IMR-90 (cell line): ENCODE results near the gene FAM234A. TPM values are rescaled to one million over a fixed set of nuclear protein-coding genes. Genes with fewer than 3 reads are reported as not detected.

Experiments
- ATAC-seq: fragments of 200-7000 bp; cut with Tn5 transposase; 2 replicates; pipeline ENCODE4 v1.9.1; 2020; ENCODE audit warnings: low read depth, mild to moderate bottlenecking, moderate library complexity
- BruUV-seq: library from RNA; stranded (reverse); fragments of 400-500 nt; replicated peaks from 2 replicates; lab custom pipeline; 2021; lab: Mats Ljungman, UMichigan
- CTCF ChIA-PET: fragments of 300-600 bp; formaldehyde crosslinking; extraction: SDS; loops from one replicate; lab custom pipeline; 2021; ENCODE audit warnings: antibody characterized with exemption; lab: Yijun Ruan, JAX
- POLR2A ChIA-PET: fragments of 300-600 bp; sonication (Branson Sonifier 250); formaldehyde crosslinking; loops from one replicate; lab custom pipeline; 2022; ENCODE audit warnings: antibody characterized with exemption; ENCODE audit not compliant: unreplicated experiment; lab: Charles Lee
- DNase-seq: peaks from one replicate; pipeline ENCODE4 v3.0.0; 2013
- H2AFZ ChIP-seq: replicated peaks from 2 replicates; pipeline ENCODE3; 2013; ENCODE audit warnings: low read length, mild to moderate bottlenecking; ENCODE audit not compliant: poor library complexity
- H2AK5ac ChIP-seq: 2 replicates; pipeline ENCODE4 v1.6.1; 2013; ENCODE audit warnings: low read depth, low read length, inconsistent platforms
- H2AK9ac ChIP-seq: replicated peaks from 2 replicates; pipeline ENCODE3; 2013; ENCODE audit warnings: mild to moderate bottlenecking, low read depth, low read length, moderate library complexity; ENCODE audit not compliant: poor library complexity
- H2BK120ac ChIP-seq: 2 replicates; pipeline ENCODE4 v1.6.1; 2013; ENCODE audit warnings: low read depth, low read length, inconsistent platforms
- H2BK15ac ChIP-seq: 3 replicates; pipeline ENCODE4 v1.6.1; 2013; ENCODE audit warnings: low read depth, low read length, inconsistent platforms
- H2BK20ac ChIP-seq: 2 replicates; pipeline ENCODE4 v1.6.1; 2013; ENCODE audit warnings: low read depth, mild to moderate bottlenecking, inconsistent platforms, low read length, moderate library complexity
- H2BK5ac ChIP-seq: 2 replicates; pipeline ENCODE4 v1.6.1; 2013; ENCODE audit warnings: mild to moderate bottlenecking, low read depth, low read length, inconsistent platforms; ENCODE audit not compliant: poor library complexity, severe bottlenecking
- H3K14ac ChIP-seq: replicated peaks from 2 replicates; pipeline ENCODE4 v1.6.1; 2013; ENCODE audit warnings: low read depth, low read length, inconsistent platforms
- H3K18ac ChIP-seq: 2 replicates; pipeline ENCODE4 v1.6.1; 2013; ENCODE audit warnings: low read depth, low read length, control low read depth
- H3K23ac ChIP-seq: 2 replicates; pipeline ENCODE4 v1.6.1; 2013; ENCODE audit warnings: low read depth, low read length, inconsistent platforms
- H3K27ac ChIP-seq: 2 replicates; pipeline ENCODE4 v1.5.1; 2013; ENCODE audit warnings: mild to moderate bottlenecking, control low read depth, low read length; ENCODE audit not compliant: insufficient read depth
- H3K27me3 ChIP-seq: 2 replicates; pipeline ENCODE4 v1.6.1; 2013; ENCODE audit warnings: low read length; ENCODE audit not compliant: control insufficient read depth, insufficient read depth
- H3K36me3 ChIP-seq: 2 replicates; pipeline ENCODE4 v1.6.1; 2013; ENCODE audit warnings: low read length, mixed read lengths; ENCODE audit not compliant: control insufficient read depth, insufficient read depth
- H3K4ac ChIP-seq: 2 replicates; pipeline ENCODE4 v1.6.1; 2013; ENCODE audit warnings: low read depth, low read length, inconsistent platforms
- H3K4me1 ChIP-seq: 2 replicates; pipeline ENCODE4 v1.6.1; 2013; ENCODE audit warnings: low read length, mixed read lengths; ENCODE audit not compliant: control insufficient read depth, insufficient read depth
- H3K4me2 ChIP-seq: 2 replicates; pipeline ENCODE4 v1.6.1; 2013; ENCODE audit warnings: low read depth, mild to moderate bottlenecking, control low read depth, low read length, moderate library complexity
- H3K4me3 ChIP-seq: 2 replicates; pipeline ENCODE4 v1.5.1; 2013; ENCODE audit warnings: low read depth, mild to moderate bottlenecking, control low read depth, low read length, moderate library complexity; ENCODE audit not compliant: insufficient read depth
- H3K56ac ChIP-seq: 2 replicates; pipeline ENCODE4 v1.6.1; 2013; ENCODE audit warnings: low read length, inconsistent platforms; ENCODE audit not compliant: insufficient read depth; ENCODE audit errors: extremely low read depth
- H3K79me1 ChIP-seq, 2 experiments: 2 replicates each; pipeline ENCODE4 v1.6.1; 2013; ENCODE audit warnings: low read length in 2 of 2, inconsistent platforms in 1 of 2, low read depth in 1 of 2
- H3K9ac ChIP-seq: 2 replicates; pipeline ENCODE4 v1.6.1; 2013; ENCODE audit warnings: low read depth, low read length, control low read depth
- H3K9me1 ChIP-seq: 2 replicates; pipeline ENCODE4 v1.6.1; 2013; ENCODE audit warnings: low read length, inconsistent platforms; ENCODE audit not compliant: insufficient read depth
- H3K9me3 ChIP-seq: 2 replicates; pipeline ENCODE4 v1.6.1; 2013; ENCODE audit warnings: low read length; ENCODE audit not compliant: control insufficient read depth, insufficient read depth
- H4K20me1 ChIP-seq: 2 replicates; pipeline ENCODE4 v1.6.1; 2013; ENCODE audit warnings: low read length, inconsistent platforms; ENCODE audit not compliant: insufficient read depth
- H4K5ac ChIP-seq: 2 replicates; pipeline ENCODE4 v1.6.1; 2013; ENCODE audit warnings: mild to moderate bottlenecking, low read depth, low read length, control low read depth
- H4K8ac ChIP-seq, 2 experiments: 2 replicates each; pipeline ENCODE4 v1.6.1; 2013; ENCODE audit warnings: low read depth in 2 of 2, low read length in 2 of 2, control low read depth in 1 of 2, inconsistent platforms in 1 of 2
- H4K91ac ChIP-seq: 2 replicates; pipeline ENCODE4 v1.6.1; 2013; ENCODE audit warnings: low read depth, low read length, inconsistent platforms; ENCODE audit not compliant: insufficient read depth
- CTCF ChIP-seq: conservative IDR thresholded peaks from 2 replicates; pipeline ENCODE4 v1.5.1; 2012; ENCODE audit warnings: mild to moderate bottlenecking, low read depth, low read length, improper control_type of control experiment
- FOS ChIP-seq: fragments of 150-350 bp; IDR thresholded peaks from 2 replicates; pipeline ENCODE4 v1.6.1; 2016; ENCODE audit warnings: low read depth, low read length
- RFX5 ChIP-seq: IDR thresholded peaks from 2 replicates; pipeline ENCODE4 v1.8.0; 2012; ENCODE audit warnings: low read depth, mild to moderate bottlenecking, low read length, moderate library complexity
- USF2 ChIP-seq: fragments of 150-350 bp; IDR thresholded peaks from 2 replicates; pipeline ENCODE4 v1.6.1; 2017; ENCODE audit warnings: mild to moderate bottlenecking, antibody characterized with exemption, low read length, low read depth
- WGBS, 2 experiments: methylation state at CpG; one replicate each; pipeline versions ENCODE4 v1.1.5 to v1.1.7; 2013; ENCODE audit warnings: missing lambda C conversion rate in 2 of 2; ENCODE audit not compliant: insufficient read length in 1 of 2; ENCODE audit errors: extremely low coverage in 2 of 2; 5-methylcytosine and 5-hydroxymethylcytosine counted together
- dilution Hi-C: fragments of 300-500 bp; cut with HindIII; formaldehyde crosslinking; loops from one replicate; pipeline ENCODE4 v1.14.3; 2018; ENCODE audit warnings: low sequenced_read_pairs; ENCODE audit not compliant: unreplicated experiment
- in situ Hi-C: fragments of 300-500 bp; cut with MboI; formaldehyde crosslinking; loops from 3 replicates; pipeline ENCODE4 v1.14.3; 2019; ENCODE audit warnings: low sequenced_read_pairs, inconsistent platforms, mixed read lengths
- intact Hi-C: fragments of 100-400 bp; cut with micrococcal nuclease; formaldehyde crosslinking; loops from 2 replicates; pipeline ENCODE4 v1.10.0; 2022
- polyA plus RNA-seq, 3 experiments: library from polyadenylated mRNA; depleted of rRNA; stranded (reverse); fragments of >200 nt; gene quantifications; 2 replicates each; pipeline ENCODE4 v1.2.3, GENCODE V29; 2012; ENCODE audit warnings: low replicate concordance in 1 of 3
- total RNA-seq: library from RNA; depleted of rRNA; stranded (reverse); fragments of >200 nt; gene quantifications from 2 replicates; pipeline ENCODE4 v1.2.3, GENCODE V29; 2012

FAM234A gene
- total and polyA plus RNA-seq, 2 of the 4 experiments (the other 2 are of a cell fraction), result 30.3 to 64.2 TPM

GRCh38 chr16:306911-307370 lies 72.3 kb downstream of the FAM234A start:
- dilution Hi-C loops, result no loop called here
- in situ Hi-C loops, result no loop called here

More at GRCh38 chr16:306911-307370, 72.3 kb downstream of the FAM234A start:
- 99% methylated on average over 11 of the region's 17 CpGs; no CpG with 5 or more reads in 1 of the 2 experiments for WGBS, 2 experiments
- Histone ChIP-seq H2BK20ac (no peak overlapping the region), H4K91ac (no peak overlapping the region), H2BK15ac (no peak overlapping the region), H3K9me3 (no peaks in the 10 kb centered on the region), H3K36me3 (peaks cover 39% of the 10 kb centered on the region), H3K14ac (no peak overlapping the region), H3K56ac (no peak overlapping the region), H3K9me1 (no peaks in the 10 kb centered on the region), H2BK5ac (no peak overlapping the region), H4K5ac (no peak overlapping the region), H3K4ac (no peak overlapping the region), H3K27ac (no peak overlapping the region), H2BK120ac (no peak overlapping the region), H3K27me3 (no peaks in the 10 kb centered on the region), H3K9ac (no peak overlapping the region), H3K4me3 (no peak overlapping the region), H3K23ac (no peak overlapping the region), H2AK9ac (no peak overlapping the region), H3K18ac (no peak overlapping the region), H4K8ac (no peak overlapping the region), H3K79me1 (peaks cover 2 to 21% of the 10 kb centered on the region in 2 experiments; a peak in 3 of 4 replicates), H4K20me1 (peaks cover 4% of the 10 kb centered on the region; the same call in 1 of the 2 replicates), H3K4me2 (no peak overlapping the region), H2AFZ (no peak overlapping the region), H2AK5ac (no peak overlapping the region), H3K4me1 (no peaks in the 10 kb centered on the region)
- no TSS peak for BruUV-seq
- ATAC-seq (no peak), DNase-seq (no peak)
- intact Hi-C loops, result no loop called here
- CTCF ChIA-PET, result no interaction called here
- TF ChIP-seq FOS (no peak), CTCF (no peak), USF2 (no peak), RFX5 (no peak)
- POLR2A ChIA-PET, result no interaction called here
